ENCODE data around the gene RRP8. TPM values are rescaled to one million over a fixed set of nuclear protein-coding genes. Genes with fewer than 3 reads are reported as not detected.
A peak's percentile ranks its signal among the peaks of the same experiment; 100 is the strongest.

Gene RRP8
- total and polyA plus RNA-seq, 9 of the 15 experiments (the other 6 are each of a cell fraction or from before 2014, with no cell fraction given) = 5.7 to 47.3 (median 32.6) TPM

GRCh38 chr11:6563667-6564066 is 39.7 kb downstream of the RRP8 start:
- no peak for FAIRE-seq
- Histone ChIP-seq H3K9me3 (replicated peaks; ENCODE audit: control insufficient read depth, insufficient read depth, low read depth, low read length) (no peaks in the 10 kb centered on the region), H3K27ac (ENCODE audit: extremely low read depth, low read depth, low read length) (no peak overlapping the region; the same call in 2 of the 3 replicates), H3K9me1 (ENCODE audit: control insufficient read depth, insufficient read depth, low read length) (peaks cover 7% of the 10 kb centered on the region), H3K36me3 (ENCODE audit: control insufficient read depth, insufficient read depth, low read length) (no peaks in the 10 kb centered on the region), H3K9ac (ENCODE audit: insufficient read depth in 1 of 2, low read depth in 2 of 2, low read length in 2 of 2) (no peak overlapping the region; a peak in 1 of 4 replicates), H4K20me1 (replicated peaks; ENCODE audit: control insufficient read depth, insufficient read depth, low read length) (no peaks in the 10 kb centered on the region), H3K4me2 (ENCODE audit: insufficient read depth, low read length) (peak overlapping the region; percentile 61), H3K79me2 (ENCODE audit: control insufficient read depth, insufficient read depth, low read length) (no peaks in the 10 kb centered on the region), H3K4me3 (no peak overlapping the region), H3K27me3 (ENCODE audit: control insufficient read depth in 2 of 2, insufficient read depth in 2 of 2, low read length in 2 of 2) (no peaks in the 10 kb centered on the region), H3K4me1 (replicated peaks in 1 of 2; ENCODE audit: control insufficient read depth in 2 of 2, insufficient read depth in 2 of 2, low read length in 2 of 2) (peaks cover 32 to 33% of the 10 kb centered on the region in 2 experiments), H2AFZ (ENCODE audit: low read depth, low read length) (no peak overlapping the region)
- ChIA-PET POLR2A (interaction anchor here (0.5 to 1.9 kb wide), 6 partner anchors 9 to 1700 kb away, joined by 3 to 11 read pairs (median 4); partner anchors contain the start of genes ILK and RRP8), CTCF (ENCODE audit: low intra/inter-chr PET ratio) (no interaction called here)
- intact Hi-C loops (cut with micrococcal nuclease) (no loop called here), in situ Hi-C loops (cut with MboI) (no loop called here)
- no TSS peak for BruUV-seq (replicated peaks)
- TF ChIP-seq CCNT2 (IDR thresholded peaks at IDR 0.05; ENCODE audit: borderline replicate concordance, extremely low read depth, insufficient read length, low read depth, low read length) (peak; percentile 16), CHD1 (IDR thresholded peaks at IDR 0.05; ENCODE audit: low read length) (no peak), RREB1 (CRISPR knock-in tag; IDR thresholded peaks at IDR 0.05) (0 out of 2 replicates have a peak, but pooled peaks have one; percentile 3), MAX (CRISPR knock-in tag; IDR thresholded peaks at IDR 0.05) (0 out of 2 replicates have a peak, but pooled peaks have one; percentile 33), ZNF274 (IDR thresholded peaks at IDR 0.05; ENCODE audit: borderline replicate concordance, low read depth, low read length) (0 out of 2 replicates have a peak, but pooled peaks have one; percentile 10), ZNF263 (CRISPR knock-in tag; IDR thresholded peaks at IDR 0.05; ENCODE audit: borderline replicate concordance) (peak; percentile 20; the same call in 1 of the 2 replicates), CTBP1 (IDR thresholded peaks at IDR 0.05; ENCODE audit: borderline replicate concordance) (peak; percentile 21; the same call in 1 of the 2 replicates), ZEB2 (IDR thresholded peaks at IDR 0.05) (no peak), RBBP5 (IDR thresholded peaks at IDR 0.05; ENCODE audit: borderline replicate concordance, insufficient read depth, low read length, poor library complexity, severe bottlenecking) (peak; percentile 28), FOXP1 (CRISPR knock-in tag; IDR thresholded peaks at IDR 0.05) (peak; percentile 44; the same call in 1 of the 2 replicates)
- TF ChIP-seq, protein P1, sequence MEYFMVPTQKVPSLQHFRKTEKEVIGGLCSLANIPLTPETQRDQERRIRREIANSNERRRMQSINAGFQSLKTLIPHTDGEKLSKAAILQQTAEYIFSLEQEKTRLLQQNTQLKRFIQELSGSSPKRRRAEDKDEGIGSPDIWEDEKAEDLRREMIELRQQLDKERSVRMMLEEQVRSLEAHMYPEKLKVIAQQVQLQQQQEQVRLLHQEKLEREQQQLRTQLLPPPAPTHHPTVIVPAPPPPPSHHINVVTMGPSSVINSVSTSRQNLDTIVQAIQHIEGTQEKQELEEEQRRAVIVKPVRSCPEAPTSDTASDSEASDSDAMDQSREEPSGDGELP (CRISPR knock-in tag; IDR thresholded peaks at IDR 0.05; ENCODE audit: borderline replicate concordance) = peak; percentile 83; the same call in 1 of the 2 replicates
- no peak for DNase-seq (ENCODE audit: extremely low read depth in 1 of 4, low spot score in 3 of 4)
- 52% methylated on average over 10 of the region's 10 CpGs for WGBS (ENCODE audit: insufficient coverage, low coverage, missing lambda C conversion rate)
- ATAC-seq = no peak; the same call in 1 of the 3 replicates

Data from K562 (cell line).